Bronchial epithelial cell (primary cell): ENCODE results near the gene NSMF. TPM values are rescaled to one million over a fixed set of nuclear protein-coding genes. Genes with fewer than 3 reads are reported as not detected.

Source experiments
- DNase-seq: peaks from one replicate; pipeline ENCODE4 v3.0.0-alpha.2; 2010; ENCODE audit warnings: low read depth
- FAIRE-seq: peaks from 2 replicates; lab custom pipeline; 2011; peaks lifted over from hg19 to GRCh38; lab: Jason Lieb, UNC
- H3K27me3 ChIP-seq: 2 replicates; pipeline ENCODE4 v1.5.1; 2011; ENCODE audit warnings: low read length; ENCODE audit not compliant: control insufficient read depth, insufficient read depth
- H3K36me3 ChIP-seq: 2 replicates; pipeline ENCODE4 v1.5.1; 2011; ENCODE audit warnings: low read length; ENCODE audit not compliant: control insufficient read depth, insufficient read depth
- H3K4me3 ChIP-seq: 2 replicates; pipeline ENCODE4 v1.5.1; 2011; ENCODE audit warnings: mild to moderate bottlenecking, low read depth, low read length, control low read depth
- total RNA-seq: library from RNA; depleted of rRNA; stranded (reverse); fragments of >200 nt; gene quantifications from 2 replicates; pipeline ENCODE4 v1.2.1, GENCODE V29; 2014
- TF ChIP-seq, protein P1 (sequence below): IDR thresholded peaks from 2 replicates; pipeline ENCODE4 v1.5.1; 2011; ENCODE audit warnings: mild to moderate bottlenecking, moderate library complexity, low read length, control low read depth, inconsistent platforms; ENCODE audit not compliant: insufficient read depth, severe bottlenecking

Gene NSMF
- total RNA-seq, 1 donor from 2014 or later: 17.9 TPM

DNA sequence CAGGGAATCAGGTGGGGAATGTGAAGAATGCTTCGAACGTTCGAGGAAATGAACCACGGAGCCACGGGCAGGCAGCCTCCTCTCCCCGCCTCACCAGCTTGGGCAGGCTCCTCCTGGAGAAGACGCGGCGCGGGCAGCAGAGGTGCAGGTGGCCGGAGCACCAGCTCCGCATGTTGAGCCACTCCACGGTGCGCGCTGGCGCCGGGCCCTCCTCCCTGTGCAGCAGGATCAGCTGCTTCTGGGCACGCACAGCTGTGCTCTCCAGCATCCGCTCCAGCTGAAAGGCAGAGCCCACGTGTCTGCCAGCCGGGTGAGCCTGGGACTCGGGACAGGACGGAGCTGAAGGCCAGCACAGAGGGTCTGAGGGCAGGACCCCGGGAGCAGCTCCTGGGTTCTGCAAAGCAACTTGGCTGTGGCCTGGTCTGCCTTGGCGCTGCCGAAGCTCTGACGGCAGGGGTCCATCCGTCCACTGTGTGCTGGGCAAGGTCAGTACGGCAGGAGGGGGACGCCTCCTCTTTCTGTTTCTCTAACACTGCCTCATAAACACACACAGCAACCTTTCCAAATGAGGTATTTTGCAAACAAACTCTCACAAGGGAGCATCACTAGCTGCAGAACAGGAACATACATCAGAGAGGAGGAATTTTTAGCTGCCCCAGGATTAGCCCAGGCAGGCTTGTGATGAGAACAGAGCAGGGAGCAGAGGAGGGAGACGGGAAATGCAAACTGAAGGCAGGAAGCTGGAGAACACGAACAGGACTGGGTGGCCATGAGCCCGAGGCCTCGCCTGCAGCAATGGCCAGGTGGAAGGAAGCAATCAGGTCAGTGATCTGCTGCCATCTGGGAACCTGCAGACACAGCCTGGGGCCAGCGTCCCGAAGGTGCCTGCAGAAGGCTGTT lies 20.1 kb upstream of the NSMF start:
- Histone ChIP-seq H3K27me3 (no peaks in the 10 kb centered on the region), H3K4me3 (no peak overlapping the region), H3K36me3 (no peaks in the 10 kb centered on the region)
- DNase-seq (peak; percentile 54), FAIRE-seq (no peak)
- TF ChIP-seq, protein P1, sequence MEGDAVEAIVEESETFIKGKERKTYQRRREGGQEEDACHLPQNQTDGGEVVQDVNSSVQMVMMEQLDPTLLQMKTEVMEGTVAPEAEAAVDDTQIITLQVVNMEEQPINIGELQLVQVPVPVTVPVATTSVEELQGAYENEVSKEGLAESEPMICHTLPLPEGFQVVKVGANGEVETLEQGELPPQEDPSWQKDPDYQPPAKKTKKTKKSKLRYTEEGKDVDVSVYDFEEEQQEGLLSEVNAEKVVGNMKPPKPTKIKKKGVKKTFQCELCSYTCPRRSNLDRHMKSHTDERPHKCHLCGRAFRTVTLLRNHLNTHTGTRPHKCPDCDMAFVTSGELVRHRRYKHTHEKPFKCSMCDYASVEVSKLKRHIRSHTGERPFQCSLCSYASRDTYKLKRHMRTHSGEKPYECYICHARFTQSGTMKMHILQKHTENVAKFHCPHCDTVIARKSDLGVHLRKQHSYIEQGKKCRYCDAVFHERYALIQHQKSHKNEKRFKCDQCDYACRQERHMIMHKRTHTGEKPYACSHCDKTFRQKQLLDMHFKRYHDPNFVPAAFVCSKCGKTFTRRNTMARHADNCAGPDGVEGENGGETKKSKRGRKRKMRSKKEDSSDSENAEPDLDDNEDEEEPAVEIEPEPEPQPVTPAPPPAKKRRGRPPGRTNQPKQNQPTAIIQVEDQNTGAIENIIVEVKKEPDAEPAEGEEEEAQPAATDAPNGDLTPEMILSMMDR: no peak

DNA sequence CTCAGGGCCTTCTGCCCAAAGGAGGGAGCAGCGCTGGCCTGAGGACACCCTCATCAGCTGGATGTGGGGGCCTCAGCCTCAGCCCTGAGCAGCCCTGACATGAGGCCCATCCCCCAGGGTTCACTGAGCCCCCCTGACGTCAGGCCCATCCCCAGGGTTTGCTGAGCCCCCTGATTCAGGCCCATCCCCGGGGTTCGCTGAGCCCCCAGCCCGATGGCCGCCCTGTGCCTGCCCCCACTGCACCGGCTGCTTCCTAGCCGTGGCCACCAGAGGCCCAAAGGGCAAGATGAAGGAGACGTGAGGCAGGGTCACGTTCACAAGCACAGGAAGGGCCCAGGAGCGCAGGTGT lies 19.5 kb upstream of the NSMF start:
- no peak overlapping the region for H3K4me3 ChIP-seq
- FAIRE-seq (no peak), DNase-seq (no peak)
- no peaks in the 10 kb centered on the region for H3K36me3 ChIP-seq
- TF ChIP-seq, protein P1: no peak
- no peaks in the 10 kb centered on the region for H3K27me3 ChIP-seq

DNA sequence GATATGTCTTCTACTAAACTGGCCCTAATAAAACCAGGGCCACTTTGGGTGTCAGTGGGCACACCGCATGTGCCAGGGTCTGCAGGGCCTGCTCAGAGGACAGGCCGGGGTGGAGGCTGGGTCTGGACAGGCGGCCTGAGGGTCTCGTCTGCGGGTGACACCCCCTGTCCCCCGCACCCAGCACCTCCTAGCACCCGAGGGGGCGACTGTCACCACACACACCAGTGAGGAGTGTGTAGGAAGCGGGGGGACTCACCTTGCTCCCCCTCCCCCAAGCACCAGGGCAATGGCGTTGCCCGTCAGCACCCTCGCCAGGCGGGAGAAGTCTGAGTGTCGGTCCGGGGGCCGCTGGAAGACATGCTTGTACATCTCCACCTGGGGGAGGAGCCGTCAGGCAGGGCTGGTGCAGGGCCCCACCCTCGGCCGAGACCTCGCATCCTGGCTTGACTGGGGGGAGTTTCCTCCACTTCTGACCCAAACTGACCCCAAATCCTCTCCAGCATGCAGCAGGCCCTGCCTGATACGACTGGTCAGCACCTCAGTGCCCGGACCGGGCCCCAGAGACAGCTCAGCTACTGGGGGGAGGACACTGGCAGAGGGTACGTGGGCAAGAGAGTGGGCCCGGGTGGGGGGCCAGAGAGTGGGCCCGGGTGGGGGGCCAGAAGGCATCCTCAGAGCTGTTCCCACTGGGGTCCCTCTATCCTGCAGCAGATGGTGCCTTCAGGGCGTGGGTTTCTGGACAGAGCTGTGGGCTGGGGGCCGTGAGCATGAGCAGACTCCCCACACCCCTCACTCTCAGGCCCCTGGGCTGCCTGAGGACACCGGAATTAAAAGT lies 18.9 kb upstream of the NSMF start:
- Histone ChIP-seq H3K27me3 (no peaks in the 10 kb centered on the region), H3K36me3 (no peaks in the 10 kb centered on the region), H3K4me3 (no peak overlapping the region)
- TF ChIP-seq, protein P1: no peak
- no peak for FAIRE-seq
- no peak for DNase-seq

DNA sequence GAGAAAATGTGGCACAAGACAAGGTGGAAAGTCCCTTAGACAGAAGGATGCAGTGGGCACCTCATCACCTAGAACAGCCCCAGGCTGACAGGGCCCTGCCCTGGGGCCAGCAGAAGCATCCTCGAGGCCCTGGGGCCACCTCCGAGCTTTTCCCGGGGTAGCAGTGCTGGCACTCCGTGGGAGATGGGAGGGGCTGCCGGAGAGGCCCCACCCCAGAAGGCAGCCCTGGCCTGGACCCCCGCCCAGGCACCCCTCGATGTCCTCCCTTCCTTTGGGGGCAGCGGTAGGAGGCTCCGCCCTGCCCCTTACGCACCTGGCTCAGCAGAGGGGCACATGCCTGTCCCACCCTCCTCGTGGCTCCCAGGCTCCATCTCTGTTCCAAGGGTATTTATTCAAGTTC lies 17.7 kb upstream of the NSMF start:
- H3K27me3 ChIP-seq: no peaks in the 10 kb centered on the region
- DNase-seq: no peak
- no peak overlapping the region for H3K4me3 ChIP-seq
- FAIRE-seq: no peak
- no peaks in the 10 kb centered on the region for H3K36me3 ChIP-seq
- TF ChIP-seq, protein P1: no peak

DNA sequence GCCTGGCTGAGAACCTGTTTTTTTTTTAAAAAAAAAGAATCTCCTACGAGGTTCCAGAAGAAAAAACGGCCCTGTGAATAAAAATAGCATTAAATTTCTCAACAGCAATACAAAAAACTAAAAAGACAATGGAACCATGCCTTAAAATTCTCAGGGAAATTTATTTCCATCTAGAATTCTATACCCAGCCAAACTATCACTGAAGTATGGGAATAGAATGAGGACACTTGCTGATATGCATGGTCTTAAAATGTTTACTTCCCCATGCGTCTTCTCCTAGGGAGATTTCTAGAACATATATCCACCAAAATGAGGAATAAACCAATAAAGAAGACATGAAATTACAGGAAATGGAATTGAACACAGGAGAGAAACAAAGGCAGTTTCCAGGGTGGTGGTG lies 16.5 kb upstream of the NSMF start:
- TF ChIP-seq, protein P1: no peak
- Histone ChIP-seq H3K27me3 (no peaks in the 10 kb centered on the region), H3K36me3 (no peaks in the 10 kb centered on the region), H3K4me3 (no peak overlapping the region)
- FAIRE-seq (no peak), DNase-seq (no peak)
